K562 (cell line): ENCODE data around the gene CHCHD4. TPM values are rescaled to one million over a fixed set of nuclear protein-coding genes. Genes with fewer than 3 reads are reported as not detected.

Experiments
- ATAC-seq: fragments of 200-7000 bp; cut with Tn5 transposase; 3 replicates; pipeline ENCODE4 v1.9.1; 2020; ENCODE audit warnings: moderate library complexity
- BruUV-seq: library from RNA; stranded (reverse); fragments of 400-500 nt; replicated peaks from 2 replicates; lab custom pipeline; 2021; lab: Mats Ljungman, UMichigan
- CTCF ChIA-PET: fragments of 300-600 bp; formaldehyde crosslinking; extraction: SDS; loops from one replicate; lab custom pipeline; 2021; ENCODE audit warnings: low intra/inter-chr PET ratio; lab: Yijun Ruan, JAX
- POLR2A ChIA-PET: fragments of 300-600, 350-650 bp; sonication (Branson Sonifier 250); formaldehyde crosslinking; extraction: SDS; loops from one replicate; lab custom pipeline; 2021; ENCODE audit warnings: antibody characterized with exemption, inconsistent platforms; lab: Yijun Ruan, JAX
- DNase-seq, 4 experiments: peaks; one replicate each; pipeline versions ENCODE4 v3.0.0 to v3.0.0-alpha.2; 2011 to 2018; ENCODE audit warnings: low spot score in 3 of 4, mixed read lengths in 3 of 4; ENCODE audit errors: extremely low read depth in 1 of 4
- FAIRE-seq: peaks from 2 replicates; lab custom pipeline; 2011; peaks lifted over from hg19 to GRCh38; lab: Jason Lieb, UNC
- H2AFZ ChIP-seq: 2 replicates; pipeline ENCODE4 v1.6.0; 2011; ENCODE audit warnings: low read depth, low read length, control low read depth, inconsistent platforms
- H3K27ac ChIP-seq: fragments of 200-600 bp; 3 replicates; pipeline ENCODE4 v1.8.0; 2011; ENCODE audit warnings: low read depth, mild to moderate bottlenecking, control low read depth, inconsistent platforms, low read length, moderate library complexity, mixed read lengths; ENCODE audit errors: extremely low read depth
- H3K27me3 ChIP-seq, 2 experiments: fragments of 300-600 bp in 1 of 2; 2 replicates in 1 of 2; 3 replicates in 1 of 2; pipeline versions ENCODE4 v1.6.0 to v1.8.0; 2011; ENCODE audit warnings: inconsistent platforms in 2 of 2, low read length in 2 of 2, mild to moderate bottlenecking in 1 of 2, mixed read lengths in 1 of 2, moderate library complexity in 1 of 2; ENCODE audit not compliant: control insufficient read depth in 2 of 2, insufficient read depth in 2 of 2
- H3K36me3 ChIP-seq: fragments of 300-600 bp; 3 replicates; pipeline ENCODE4 v1.8.0; 2011; ENCODE audit warnings: mild to moderate bottlenecking, low read length, inconsistent platforms; ENCODE audit not compliant: control insufficient read depth, insufficient read depth
- H3K4me1 ChIP-seq, 2 experiments: fragments of 200-600 bp in 1 of 2; replicated peaks in 1 of 2; 2 replicates in 1 of 2; 3 replicates in 1 of 2; pipeline versions ENCODE4 v1.5.1 to v1.8.0; 2011; ENCODE audit warnings: inconsistent platforms in 2 of 2, low read length in 2 of 2, mild to moderate bottlenecking in 1 of 2, mixed read lengths in 1 of 2, moderate library complexity in 1 of 2; ENCODE audit not compliant: control insufficient read depth in 2 of 2, insufficient read depth in 2 of 2
- H3K4me2 ChIP-seq: 2 replicates; pipeline ENCODE4 v1.6.1; 2011; ENCODE audit warnings: low read length, control low read depth, inconsistent platforms, mixed read lengths; ENCODE audit not compliant: insufficient read depth
- H3K4me3 ChIP-seq: fragments of 200-600 bp; sonication (generic), shearing (Covaris generic); 2 replicates; pipeline ENCODE4 v1.5.1; 2016; ENCODE audit warnings: control low read depth, inconsistent platforms
- H3K79me2 ChIP-seq: fragments of 200-600 bp; 3 replicates; pipeline ENCODE4 v1.8.0; 2011; ENCODE audit warnings: low read length, inconsistent platforms; ENCODE audit not compliant: control insufficient read depth, insufficient read depth
- H3K9ac ChIP-seq, 2 experiments: 2 replicates each; pipeline versions ENCODE4 v1.6.0 to v1.6.1; 2011; ENCODE audit warnings: low read depth in 2 of 2, low read length in 2 of 2, control low read depth in 1 of 2, inconsistent platforms in 1 of 2, mild to moderate bottlenecking in 1 of 2, mixed read lengths in 1 of 2; ENCODE audit not compliant: insufficient read depth in 1 of 2
- H3K9me1 ChIP-seq: one replicate; pipeline ENCODE4 v1.6.0; 2011; ENCODE audit warnings: inconsistent platforms, mild to moderate bottlenecking, low read length, moderate library complexity; ENCODE audit not compliant: control insufficient read depth, insufficient read depth
- H3K9me3 ChIP-seq: replicated peaks from 2 replicates; pipeline ENCODE4 v1.5.1; 2011; ENCODE audit warnings: low read depth, low read length, inconsistent platforms; ENCODE audit not compliant: control insufficient read depth, insufficient read depth
- H4K20me1 ChIP-seq: replicated peaks from 2 replicates; pipeline ENCODE4 v1.6.1; 2011; ENCODE audit warnings: low read length, inconsistent platforms, mixed read lengths; ENCODE audit not compliant: control insufficient read depth, insufficient read depth
- BCL6 ChIP-seq: fragments of 250-450 bp; sonication (Bioruptor Pico); IDR thresholded peaks from 2 replicates; pipeline ENCODE4 v1.4.0; 2020
- FOXM1 ChIP-seq, 2 experiments: fragments of 450-650 bp in 1 of 2; sonication (generic) in 1 of 2; formaldehyde crosslinking in 1 of 2; IDR thresholded peaks; 2 replicates each; pipeline versions ENCODE4 v1.6.1 to v1.9.0; 2017 to 2022; ENCODE audit warnings: low read depth in 2 of 2, mild to moderate bottlenecking in 2 of 2, missing genetic modification reagents in 1 of 2, moderate library complexity in 1 of 2
- MECOM ChIP-seq: fragments of 250-450 bp; sonication (Bioruptor Pico); IDR thresholded peaks from 2 replicates; pipeline ENCODE4 v1.8.0; 2022; ENCODE audit warnings: inconsistent platforms
- POLR2AphosphoS5 ChIP-seq: IDR thresholded peaks from 2 replicates; pipeline ENCODE4 v1.6.1; 2011; ENCODE audit warnings: mild to moderate bottlenecking, low read depth, low read length, moderate library complexity; ENCODE audit not compliant: control insufficient read depth, insufficient read depth
- POLR2G ChIP-seq: fragments of 200-400 bp; formaldehyde crosslinking; IDR thresholded peaks from 2 replicates; pipeline ENCODE4 v1.6.1; 2017; ENCODE audit warnings: low read depth, mild to moderate bottlenecking, antibody characterized with exemption, low read length, moderate library complexity
- SETDB1 ChIP-seq: IDR thresholded peaks from one replicate; pipeline ENCODE4 v1.6.1; 2012; ENCODE audit warnings: low read length, control low read depth, inconsistent platforms
- WGBS: fragments of 100-300 bp; shearing (Covaris generic); methylation state at CpG from one replicate; pipeline ENCODE4 v1.1.6; 2016; ENCODE audit warnings: low coverage, mixed read lengths; ENCODE audit not compliant: insufficient coverage; ENCODE audit errors: missing lambda C conversion rate; 5-methylcytosine and 5-hydroxymethylcytosine counted together
- in situ Hi-C: fragments of 300-500 bp; cut with MboI; formaldehyde crosslinking; loops from 4 replicates; pipeline ENCODE4 v1.15.0; 2018; ENCODE audit warnings: inconsistent platforms, mixed read lengths
- intact Hi-C: fragments of 100-400 bp; cut with micrococcal nuclease; formaldehyde crosslinking; loops from 2 replicates; pipeline ENCODE4 v1.14.2; 2022
- polyA plus RNA-seq, 8 experiments: library from polyadenylated mRNA; depleted of rRNA in 4 of 8; stranded (reverse) in 5 of 8; unstranded in 3 of 8; fragments of >200 nt; fragmentation: Nextera tagmentation in 2 of 8; fragmentation: Illumina TruSeq in 1 of 8; extraction: Ambion mirVana in 2 of 8; extraction: Trizol in 1 of 8; gene quantifications; 2 replicates each; pipeline versions ENCODE4 v1.2.1 to v1.2.3, GENCODE V29; 2011 to 2014; ENCODE audit warnings: inconsistent platforms in 1 of 8, missing spikeins in 1 of 8
- total RNA-seq, 7 experiments: library from RNA; depleted of rRNA in 6 of 7; stranded (reverse); fragments of >200 nt in 6 of 7; fragmentation: Illumina TruSeq in 2 of 7; extraction: Trizol in 2 of 7; gene quantifications; 2 replicates each; pipeline versions ENCODE4 v1.2.1 to v1.2.3, GENCODE V29; 2011 to 2021; ENCODE audit warnings: low replicate concordance in 1 of 7
- TF ChIP-seq, protein P1 (sequence below): fragments of 250-450 bp; sonication (Bioruptor Pico); IDR thresholded peaks from 2 replicates; pipeline ENCODE4 v1.8.0; 2021; ENCODE audit warnings: moderate library complexity, mild to moderate bottlenecking, inconsistent platforms

Gene CHCHD4
- total and polyA plus RNA-seq, 9 of the 15 experiments (the other 6 are each of a cell fraction or from before 2014, with no cell fraction given): 55.4 to 225 (median 77.2) TPM

DNA sequence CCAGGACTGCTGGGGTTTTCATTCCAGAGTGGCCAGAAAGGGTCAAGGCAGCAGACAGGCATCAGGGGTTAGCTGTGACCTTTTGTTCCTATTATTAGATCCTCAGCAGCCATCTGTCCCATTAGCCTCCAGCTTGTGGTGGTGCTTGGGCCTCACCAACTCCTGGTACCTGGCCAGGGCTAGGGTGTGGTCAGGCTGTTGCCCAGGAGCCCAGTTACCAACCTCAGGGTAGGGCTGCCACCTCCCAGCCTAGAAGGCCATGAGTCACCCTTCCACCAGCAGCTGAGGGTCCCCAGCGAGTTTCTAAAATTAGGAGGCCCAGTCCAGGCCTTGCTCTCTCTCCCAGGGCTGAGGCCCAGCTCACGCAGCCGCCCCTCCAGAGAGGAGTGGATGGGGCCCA is 12.3 kb upstream of the CHCHD4 start:
- no TSS peak for BruUV-seq
- Histone ChIP-seq H3K9me3 (no peaks in the 10 kb centered on the region), H4K20me1 (no peaks in the 10 kb centered on the region; the same call in 1 of the 2 replicates), H3K4me2 (no peak overlapping the region), H3K27ac (no peak overlapping the region), H3K36me3 (peaks cover 74% of the 10 kb centered on the region; the same call in 2 of the 3 replicates), H3K9me1 (no peaks in the 10 kb centered on the region), H3K4me3 (no peak overlapping the region), H2AFZ (no peak overlapping the region), H3K4me1 (peaks cover 0 to 3% of the 10 kb centered on the region in 2 experiments; a peak in 1 of 5 replicates), H3K79me2 (no peaks in the 10 kb centered on the region), H3K27me3 (no peaks in the 10 kb centered on the region), H3K9ac (peak overlapping the region in 1 of 2 experiments; percentile 6; a peak in 1 of 4 replicates)
- in situ Hi-C loops (no loop called here), intact Hi-C loops (no loop called here)
- ChIA-PET CTCF (no interaction called here), POLR2A (interaction anchor here (0.5 to 4.2 kb wide), 3 partner anchors 11 to 157 kb away, joined by 3 to 24 read pairs (median 4); partner anchors contain the start of genes CHCHD4 and TMEM43)
- 86% methylated on average over 3 of the region's 3 CpGs for whole genome bisulfite sequencing
- FAIRE-seq (no peak), DNase-seq (no peak), ATAC-seq (no peak)
- TF ChIP-seq MECOM (CRISPR knock-in tag) (no peak), BCL6 (CRISPR knock-in tag) (no peak), FOXM1 (IDR thresholded peaks at IDR 0.05; ENCODE audit: low read depth) (no peak), FOXM1 (CRISPR knock-in tag; IDR thresholded peaks at IDR 0.05; ENCODE audit: low read depth) (no peak), SETDB1 (no peak), POLR2G (peak; percentile 49; the same call in 1 of the 2 replicates), POLR2AphosphoS5 (0 out of 2 replicates have a peak, but pooled peaks have one; percentile 12)
- TF ChIP-seq, protein P1, sequence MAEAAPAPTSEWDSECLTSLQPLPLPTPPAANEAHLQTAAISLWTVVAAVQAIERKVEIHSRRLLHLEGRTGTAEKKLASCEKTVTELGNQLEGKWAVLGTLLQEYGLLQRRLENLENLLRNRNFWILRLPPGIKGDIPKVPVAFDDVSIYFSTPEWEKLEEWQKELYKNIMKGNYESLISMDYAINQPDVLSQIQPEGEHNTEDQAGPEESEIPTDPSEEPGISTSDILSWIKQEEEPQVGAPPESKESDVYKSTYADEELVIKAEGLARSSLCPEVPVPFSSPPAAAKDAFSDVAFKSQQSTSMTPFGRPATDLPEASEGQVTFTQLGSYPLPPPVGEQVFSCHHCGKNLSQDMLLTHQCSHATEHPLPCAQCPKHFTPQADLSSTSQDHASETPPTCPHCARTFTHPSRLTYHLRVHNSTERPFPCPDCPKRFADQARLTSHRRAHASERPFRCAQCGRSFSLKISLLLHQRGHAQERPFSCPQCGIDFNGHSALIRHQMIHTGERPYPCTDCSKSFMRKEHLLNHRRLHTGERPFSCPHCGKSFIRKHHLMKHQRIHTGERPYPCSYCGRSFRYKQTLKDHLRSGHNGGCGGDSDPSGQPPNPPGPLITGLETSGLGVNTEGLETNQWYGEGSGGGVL (CRISPR knock-in tag): no peak
